Type B pancreatic cell (in vitro differentiated cells): ENCODE measurements around the gene CREBBP. TPM values are rescaled to one million over a fixed set of nuclear protein-coding genes. Genes with fewer than 3 reads are reported as not detected.

ENCODE experiments used
- DNase-seq: peaks from one replicate; pipeline ENCODE4 v3.0.0; 2021; ENCODE audit warnings: mixed read lengths; ENCODE audit not compliant: unreplicated experiment; ENCODE audit errors: extremely low spot score
- H3K27ac Mint-ChIP-seq: 2 replicates; pipeline ENCODE4 v1.8.0; 2021; ENCODE audit warnings: mild to moderate bottlenecking, mixed read lengths
- H3K27me3 Mint-ChIP-seq: 2 replicates; pipeline ENCODE4 v1.8.0; 2021; ENCODE audit warnings: mixed read lengths
- H3K36me3 Mint-ChIP-seq: 2 replicates; pipeline ENCODE4 v1.8.0; 2021; ENCODE audit warnings: mixed read lengths
- H3K4me1 Mint-ChIP-seq: one replicate; pipeline ENCODE4 v1.8.0; 2021; ENCODE audit warnings: mixed read lengths; ENCODE audit not compliant: unreplicated experiment
- H3K4me3 Mint-ChIP-seq: 2 replicates; pipeline ENCODE4 v1.8.0; 2021; ENCODE audit warnings: mild to moderate bottlenecking, mixed read lengths
- H3K9me3 Mint-ChIP-seq: 2 replicates; pipeline ENCODE4 v1.8.0; 2021; ENCODE audit warnings: mixed read lengths
- CTCF ChIP-seq: fragments of 200-600 bp; sonication (generic); conservative IDR thresholded peaks from 2 replicates; pipeline ENCODE4 v1.5.0; 2021; ENCODE audit warnings: antibody characterized with exemption, mild to moderate bottlenecking
- total RNA-seq: library from RNA; stranded (reverse); gene quantifications from 2 replicates; pipeline ENCODE4 v1.2.1, GENCODE V29; 2021; ENCODE audit warnings: low replicate concordance

CREBBP gene
- total RNA-seq, 1 donor from 2014 or later = 93.6 TPM

DNA sequence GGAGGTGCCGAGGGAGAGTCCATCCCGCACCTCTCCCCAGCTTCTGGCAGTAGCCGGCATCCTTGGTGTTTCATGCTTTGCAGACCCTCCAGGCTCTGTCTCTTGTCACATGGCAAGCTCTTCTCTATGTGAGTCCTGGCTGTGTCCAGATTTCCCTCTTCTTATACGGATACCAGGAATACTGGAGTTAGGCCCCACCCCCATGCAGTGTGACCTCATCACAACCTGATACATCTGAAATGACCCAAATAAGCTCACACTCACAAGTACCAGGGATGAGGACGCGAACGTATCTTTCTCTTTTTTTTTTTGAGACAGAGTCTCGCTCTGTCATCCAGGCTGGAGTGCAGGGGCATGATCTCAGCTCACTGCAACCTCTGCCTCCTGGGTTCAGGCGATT is 186.5 kb downstream of the CREBBP start:
- Mint-ChIP-seq H3K4me1 (peaks cover 26% of the 10 kb centered on the region), H3K36me3 (peaks cover 6% of the 10 kb centered on the region), H3K4me3 (no peak overlapping the region), H3K27me3 (no peaks in the 10 kb centered on the region), H3K9me3 (no peaks in the 10 kb centered on the region), H3K27ac (no peak overlapping the region)
- no peak for TF ChIP-seq CTCF
- DNase-seq = no peak

DNA sequence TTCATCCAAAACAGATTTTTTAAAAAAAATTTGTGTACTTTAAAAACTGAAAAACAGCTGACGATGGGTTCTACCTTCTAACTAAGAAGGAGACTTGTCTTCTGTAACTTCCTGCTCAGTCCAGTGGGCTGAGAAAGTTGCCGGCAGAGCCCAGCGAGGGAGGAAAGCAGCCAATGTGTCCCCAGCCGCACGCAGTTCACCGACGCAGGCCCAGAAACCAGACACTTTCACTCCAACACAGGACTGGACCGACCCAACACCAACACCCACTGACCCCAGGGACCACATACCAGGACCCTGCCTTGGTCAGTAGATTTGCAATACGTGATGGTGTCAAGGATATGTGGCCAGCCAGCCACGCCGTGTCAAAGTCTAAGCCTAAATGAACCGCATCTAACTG is 188.8 kb downstream of the CREBBP start:
- H3K4me1 Mint-ChIP-seq = peaks cover 26% of the 10 kb centered on the region
- peaks cover 12% of the 10 kb centered on the region for H3K36me3 Mint-ChIP-seq
- H3K27me3 Mint-ChIP-seq = no peaks in the 10 kb centered on the region
- DNase-seq = no peak
- no peak overlapping the region for H3K4me3 Mint-ChIP-seq
- TF ChIP-seq CTCF = no peak
- H3K9me3 Mint-ChIP-seq = no peaks in the 10 kb centered on the region
- no peak overlapping the region for H3K27ac Mint-ChIP-seq

GRCh38 chr16:3690980-3691720 is 189.4 kb downstream of the CREBBP start:
- no peak for DNase-seq
- Mint-ChIP-seq H3K4me1 (peaks cover 24% of the 10 kb centered on the region), H3K4me3 (peak overlapping the region; percentile 48), H3K27ac (peak overlapping the region; percentile 89), H3K27me3 (no peaks in the 10 kb centered on the region), H3K36me3 (peaks cover 12% of the 10 kb centered on the region), H3K9me3 (no peaks in the 10 kb centered on the region)
- no peak for TF ChIP-seq CTCF

DNA sequence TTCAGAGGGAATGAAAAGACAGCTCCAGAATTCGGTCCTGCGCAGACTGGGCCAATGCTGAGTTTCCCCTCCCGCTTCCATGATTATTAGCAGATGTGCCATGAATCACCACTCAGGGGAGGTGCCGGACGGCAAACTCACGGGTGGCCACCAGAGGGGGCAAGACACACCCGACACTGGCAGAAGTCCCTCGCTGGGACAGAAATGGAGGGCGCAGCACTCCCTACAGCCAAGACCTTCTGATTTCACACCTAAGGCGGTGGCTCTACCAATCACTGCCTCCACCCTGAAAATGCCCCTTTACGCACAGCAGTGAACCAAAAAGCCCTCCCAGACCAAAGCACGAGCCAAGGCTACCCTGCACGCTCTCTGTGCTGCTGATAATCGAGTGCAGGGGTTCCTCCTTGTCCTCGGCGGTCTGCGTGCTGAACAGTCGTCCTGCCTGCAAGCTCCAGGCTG is 190.0 kb downstream of the CREBBP start:
- Mint-ChIP-seq H3K9me3 (no peaks in the 10 kb centered on the region), H3K27ac (peak overlapping the region; percentile 89), H3K27me3 (no peaks in the 10 kb centered on the region), H3K4me3 (peak overlapping the region; percentile 48), H3K4me1 (peaks cover 17% of the 10 kb centered on the region), H3K36me3 (peaks cover 12% of the 10 kb centered on the region)
- DNase-seq = peak; percentile 92
- peak; percentile 98 for TF ChIP-seq CTCF

- Mint-ChIP-seq H3K9me3 (no peaks in the 10 kb centered on the region), H3K27ac (no peak overlapping the region), H3K36me3 (peaks cover 14% of the 10 kb centered on the region), H3K4me1 (peaks cover 9% of the 10 kb centered on the region), H3K4me3 (no peak overlapping the region), H3K27me3 (no peaks in the 10 kb centered on the region)
- TF ChIP-seq CTCF = no peak
- DNase-seq = no peak
Observed at GRCh38 chr16:3689731-3690130, 190.8 kb downstream of the CREBBP start.
